ENCODE data around the gene BNIP3.

DNA sequence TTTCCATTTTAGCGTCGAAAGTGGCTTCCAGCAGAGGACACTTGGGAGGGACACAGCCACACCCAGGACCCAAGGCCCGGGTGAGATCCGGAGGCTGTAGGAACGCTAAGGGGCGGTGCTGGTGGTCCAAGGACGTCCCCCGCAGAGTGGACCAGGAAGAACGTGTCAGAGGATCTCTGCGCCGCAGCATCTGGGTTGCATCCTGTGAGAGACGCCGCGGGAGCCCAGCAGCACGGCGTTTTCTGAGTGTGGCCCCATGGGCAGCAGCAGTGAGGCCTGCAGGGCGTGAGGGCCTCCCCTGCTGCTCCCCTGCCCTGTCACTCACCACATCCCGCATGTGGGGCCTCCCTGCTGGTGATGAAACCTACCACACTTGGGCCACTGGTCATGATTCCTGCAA lies 40.5 kb upstream of the BNIP3 start:
- TF ChIP-seq, protein P1, sequence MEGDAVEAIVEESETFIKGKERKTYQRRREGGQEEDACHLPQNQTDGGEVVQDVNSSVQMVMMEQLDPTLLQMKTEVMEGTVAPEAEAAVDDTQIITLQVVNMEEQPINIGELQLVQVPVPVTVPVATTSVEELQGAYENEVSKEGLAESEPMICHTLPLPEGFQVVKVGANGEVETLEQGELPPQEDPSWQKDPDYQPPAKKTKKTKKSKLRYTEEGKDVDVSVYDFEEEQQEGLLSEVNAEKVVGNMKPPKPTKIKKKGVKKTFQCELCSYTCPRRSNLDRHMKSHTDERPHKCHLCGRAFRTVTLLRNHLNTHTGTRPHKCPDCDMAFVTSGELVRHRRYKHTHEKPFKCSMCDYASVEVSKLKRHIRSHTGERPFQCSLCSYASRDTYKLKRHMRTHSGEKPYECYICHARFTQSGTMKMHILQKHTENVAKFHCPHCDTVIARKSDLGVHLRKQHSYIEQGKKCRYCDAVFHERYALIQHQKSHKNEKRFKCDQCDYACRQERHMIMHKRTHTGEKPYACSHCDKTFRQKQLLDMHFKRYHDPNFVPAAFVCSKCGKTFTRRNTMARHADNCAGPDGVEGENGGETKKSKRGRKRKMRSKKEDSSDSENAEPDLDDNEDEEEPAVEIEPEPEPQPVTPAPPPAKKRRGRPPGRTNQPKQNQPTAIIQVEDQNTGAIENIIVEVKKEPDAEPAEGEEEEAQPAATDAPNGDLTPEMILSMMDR (IDR thresholded peaks at IDR 0.05), result no peak
- TF ChIP-seq ZFX (IDR thresholded peaks at IDR 0.05; ENCODE audit: borderline replicate concordance), result no peak
